HTERT RPE-1 (cell line): ENCODE measurements around the gene NRAP.

Source experiments
- in situ Hi-C: fragments of 300-500 bp; cut with MboI; formaldehyde crosslinking; loops from 4 replicates; pipeline ENCODE4 v1.14.3; 2020; ENCODE audit warnings: low sequenced_read_pairs

NRAP gene

GRCh38 chr10:113540845-113541548 lies 122.8 kb downstream of the NRAP start:
- in situ Hi-C loops = no loop called here

- in situ Hi-C loops = no loop called here
Observed at GRCh38 chr10:113539789-113540188, 124.1 kb downstream of the NRAP start.
